CD4-positive, alpha-beta T cell (primary cell): Measurements from ENCODE around the gene GPR141. TPM values are rescaled to one million over a fixed set of nuclear protein-coding genes. Genes with fewer than 3 reads are reported as not detected.
A peak's percentile ranks its signal among the peaks of the same experiment; 100 is the strongest.

ENCODE experiments used
- ATAC-seq: fragments of 200-7000 bp; cut with Tn5 transposase; one replicate; pipeline ENCODE4 v1.10.0; 2022; ENCODE audit warnings: mild to moderate bottlenecking; ENCODE audit not compliant: poor library complexity
- CTCF ChIA-PET: fragments of 350-600 bp; sonication (Branson Sonifier 250); formaldehyde crosslinking; loops from one replicate; lab custom pipeline; 2021; ENCODE audit warnings: antibody characterized with exemption, inconsistent platforms; lab: Charles Lee
- POLR2A ChIA-PET: fragments of 350-600 bp; sonication (Branson Sonifier 250); formaldehyde crosslinking; loops from one replicate; lab custom pipeline; 2021; ENCODE audit warnings: antibody characterized with exemption, inconsistent platforms; lab: Charles Lee
- DNase-seq, 14 experiments: peaks; one replicate each; pipeline ENCODE4 v3.0.0-alpha.2; 2013 to 2020; ENCODE audit warnings: mixed read lengths in 2 of 14
- H3K27ac ChIP-seq, 2 donors: one replicate each; pipeline versions ENCODE4 v1.5.1 to v1.7.0; 2013; ENCODE audit warnings: low read length in 2 of 2, low read depth in 1 of 2, mild to moderate bottlenecking in 1 of 2
- H3K27me3 ChIP-seq, 2 experiments: 1 replicate in 1 of 2; 2 replicates in 1 of 2; pipeline versions ENCODE4 v1.6.1 to v1.7.0; 2013; ENCODE audit warnings: low read length in 2 of 2, control low read depth in 1 of 2, mild to moderate bottlenecking in 1 of 2, moderate library complexity in 1 of 2; ENCODE audit not compliant: insufficient read depth in 2 of 2, control insufficient read depth in 1 of 2
- H3K36me3 ChIP-seq: one replicate; pipeline ENCODE4 v1.6.1; 2013; ENCODE audit warnings: low read length, control low read depth; ENCODE audit not compliant: insufficient read depth
- H3K4me1 ChIP-seq: one replicate; pipeline ENCODE4 v1.6.1; 2013; ENCODE audit warnings: low read length, control low read depth; ENCODE audit not compliant: insufficient read depth
- H3K4me3 ChIP-seq: one replicate; pipeline ENCODE4 v1.5.1; 2013; ENCODE audit warnings: mild to moderate bottlenecking, low read length, moderate library complexity
- H3K9me3 ChIP-seq, 2 experiments: 1 replicate in 1 of 2; 2 replicates in 1 of 2; pipeline versions ENCODE4 v1.6.1 to v1.7.0; 2013; ENCODE audit warnings: low read length in 2 of 2, mild to moderate bottlenecking in 2 of 2, control low read depth in 1 of 2, moderate library complexity in 1 of 2; ENCODE audit not compliant: control insufficient read depth in 1 of 2, insufficient read depth in 1 of 2
- H3K27ac Mint-ChIP-seq: one replicate; pipeline ENCODE4 v1.8.0; 2020; ENCODE audit warnings: mixed read lengths
- H3K27me3 Mint-ChIP-seq: one replicate; pipeline ENCODE4 v1.8.0; 2021; ENCODE audit warnings: mixed read lengths
- H3K36me3 Mint-ChIP-seq: one replicate; pipeline ENCODE4 v1.8.0; 2021; ENCODE audit warnings: low read depth, mixed read lengths
- H3K4me1 Mint-ChIP-seq: one replicate; pipeline ENCODE4 v1.8.0; 2021; ENCODE audit warnings: low read depth, mixed read lengths
- H3K4me3 Mint-ChIP-seq: one replicate; pipeline ENCODE4 v1.8.0; 2020; ENCODE audit warnings: mild to moderate bottlenecking, mixed read lengths
- H3K9me3 Mint-ChIP-seq: one replicate; pipeline ENCODE4 v1.8.0; 2020; ENCODE audit warnings: mixed read lengths
- intact Hi-C, 2 experiments: fragments of 100-400 bp; cut with DNase I in 1 of 2; cut with micrococcal nuclease in 1 of 2; formaldehyde crosslinking; loops; one replicate each; pipeline versions ENCODE4 v1.15.1 to v1.9.0; 2023 to 2025; cut with DNase I, micrococcal nuclease
- total RNA-seq, 174 experiments: library from RNA in 2 of 174; stranded (reverse) in 2 of 174; gene quantifications; one replicate each; pipeline ENCODE4 v1.2.3 and lab custom pipeline; 2021 to 2026
- TF ChIP-seq, protein P1 (sequence below): fragments of 200-600 bp; IDR thresholded peaks from one replicate; pipeline ENCODE4 v1.8.0; 2022; ENCODE audit warnings: antibody characterized with exemption, mild to moderate bottlenecking

The GPR141 gene
- total RNA-seq, 2 experiments from 2014 or later = not detected

DNA sequence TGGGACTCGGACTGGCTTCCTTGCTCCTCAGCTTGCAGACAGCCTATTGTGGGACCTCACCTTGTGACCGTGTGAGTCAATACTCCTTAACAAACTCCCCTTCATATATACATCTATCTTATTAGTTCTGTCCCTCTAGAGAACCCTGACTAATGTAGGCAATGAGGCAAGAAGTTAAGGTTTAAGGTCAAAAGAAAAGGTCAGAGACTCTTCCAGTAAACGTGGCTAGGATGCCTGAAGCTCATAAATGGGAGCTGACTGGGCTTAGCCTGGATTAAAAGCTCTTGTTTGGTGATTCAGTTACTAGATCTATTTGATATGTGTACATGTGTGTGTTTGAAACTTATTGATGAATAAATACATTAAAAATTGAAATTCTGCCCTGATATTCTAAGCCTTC lies 10.6 kb upstream of the GPR141 start:
- Mint-ChIP-seq H3K4me3 (no peak overlapping the region), H3K27ac (no peak overlapping the region), H3K27me3 (peaks cover 5% of the 10 kb centered on the region), H3K9me3 (no peaks in the 10 kb centered on the region), H3K4me1 (no peaks in the 10 kb centered on the region), H3K36me3 (no peaks in the 10 kb centered on the region)
- Histone ChIP-seq H3K27me3 (peaks cover 0 to 6% of the 10 kb centered on the region in 2 experiments), H3K36me3 (no peaks in the 10 kb centered on the region), H3K27ac (no peak overlapping the region), H3K4me3 (no peak overlapping the region), H3K9me3 (no peaks in the 10 kb centered on the region), H3K4me1 (no peaks in the 10 kb centered on the region)
- no peak for DNase-seq
- ATAC-seq = no peak
- ChIA-PET CTCF (no interaction called here), POLR2A (no interaction called here)
- TF ChIP-seq, protein P1, sequence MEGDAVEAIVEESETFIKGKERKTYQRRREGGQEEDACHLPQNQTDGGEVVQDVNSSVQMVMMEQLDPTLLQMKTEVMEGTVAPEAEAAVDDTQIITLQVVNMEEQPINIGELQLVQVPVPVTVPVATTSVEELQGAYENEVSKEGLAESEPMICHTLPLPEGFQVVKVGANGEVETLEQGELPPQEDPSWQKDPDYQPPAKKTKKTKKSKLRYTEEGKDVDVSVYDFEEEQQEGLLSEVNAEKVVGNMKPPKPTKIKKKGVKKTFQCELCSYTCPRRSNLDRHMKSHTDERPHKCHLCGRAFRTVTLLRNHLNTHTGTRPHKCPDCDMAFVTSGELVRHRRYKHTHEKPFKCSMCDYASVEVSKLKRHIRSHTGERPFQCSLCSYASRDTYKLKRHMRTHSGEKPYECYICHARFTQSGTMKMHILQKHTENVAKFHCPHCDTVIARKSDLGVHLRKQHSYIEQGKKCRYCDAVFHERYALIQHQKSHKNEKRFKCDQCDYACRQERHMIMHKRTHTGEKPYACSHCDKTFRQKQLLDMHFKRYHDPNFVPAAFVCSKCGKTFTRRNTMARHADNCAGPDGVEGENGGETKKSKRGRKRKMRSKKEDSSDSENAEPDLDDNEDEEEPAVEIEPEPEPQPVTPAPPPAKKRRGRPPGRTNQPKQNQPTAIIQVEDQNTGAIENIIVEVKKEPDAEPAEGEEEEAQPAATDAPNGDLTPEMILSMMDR = no peak
- intact Hi-C loops = no loop called here

DNA sequence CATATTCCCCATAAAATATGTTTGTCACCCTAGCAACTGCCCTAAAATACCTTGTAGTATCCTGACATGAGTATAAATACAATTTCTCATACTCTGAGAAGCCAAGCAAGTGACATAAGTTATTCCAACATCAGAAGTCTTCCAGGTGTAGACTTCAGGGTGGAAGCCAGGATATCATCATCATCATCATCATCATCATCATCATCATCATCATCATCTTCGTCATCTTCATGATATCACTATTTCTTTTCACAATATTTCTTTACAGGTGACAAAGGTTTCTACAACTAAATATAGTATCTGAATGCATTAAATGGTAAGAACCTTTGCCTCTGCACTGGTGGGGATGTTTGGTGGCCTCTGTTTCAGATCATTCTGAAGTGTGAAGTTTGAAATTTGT lies 10.0 kb upstream of the GPR141 start:
- DNase-seq = no peak
- Mint-ChIP-seq H3K36me3 (no peaks in the 10 kb centered on the region), H3K4me1 (no peaks in the 10 kb centered on the region), H3K9me3 (no peaks in the 10 kb centered on the region), H3K27me3 (peaks cover 5% of the 10 kb centered on the region), H3K4me3 (no peak overlapping the region), H3K27ac (no peak overlapping the region)
- Histone ChIP-seq H3K27me3 (peaks cover 0 to 6% of the 10 kb centered on the region in 2 experiments), H3K27ac (no peak overlapping the region), H3K36me3 (no peaks in the 10 kb centered on the region), H3K4me3 (no peak overlapping the region), H3K9me3 (no peaks in the 10 kb centered on the region), H3K4me1 (no peaks in the 10 kb centered on the region)
- TF ChIP-seq, protein P1 = no peak
- ChIA-PET POLR2A (no interaction called here), CTCF (no interaction called here)
- intact Hi-C loops = no loop called here
- ATAC-seq = no peak

DNA sequence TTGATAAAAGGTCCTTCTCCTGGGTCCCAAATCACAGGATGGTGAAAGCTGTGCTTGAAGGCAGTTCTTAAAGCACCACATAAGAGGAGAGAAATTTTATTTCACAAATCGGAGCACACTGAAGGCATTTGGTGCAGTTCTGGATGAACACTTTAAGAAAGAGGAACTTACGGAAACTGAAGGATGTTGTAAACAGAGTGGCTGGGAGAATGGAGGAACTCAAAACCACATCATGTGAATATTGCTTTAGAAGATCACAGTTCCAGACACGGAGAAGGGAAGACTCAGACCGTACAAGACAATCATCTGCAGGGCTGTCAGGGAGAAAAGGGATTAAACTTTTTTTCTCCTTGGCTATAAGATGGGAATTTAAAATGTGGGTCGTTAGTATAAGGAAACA lies 9.0 kb upstream of the GPR141 start:
- no peaks in the 10 kb centered on the region for H3K9me3 Mint-ChIP-seq
- TF ChIP-seq, protein P1 = no peak
- H3K27ac ChIP-seq = no peak overlapping the region
- H3K27ac Mint-ChIP-seq = no peak overlapping the region
- H3K4me3 ChIP-seq = no peak overlapping the region
- peaks cover 0 to 6% of the 10 kb centered on the region in 2 experiments for H3K27me3 ChIP-seq
- POLR2A ChIA-PET = no interaction called here
- intact Hi-C loops = no loop called here
- H3K4me3 Mint-ChIP-seq = no peak overlapping the region
- H3K4me1 ChIP-seq = no peaks in the 10 kb centered on the region
- no peaks in the 10 kb centered on the region for H3K4me1 Mint-ChIP-seq
- CTCF ChIA-PET = interaction anchor here (1.7 kb wide), 1 partner anchor 9 kb away, joined by 5 read pairs; the partner anchor contains the start of gene GPR141
- no peak for ATAC-seq
- H3K36me3 Mint-ChIP-seq = no peaks in the 10 kb centered on the region
- H3K36me3 ChIP-seq = no peaks in the 10 kb centered on the region
- no peaks in the 10 kb centered on the region for H3K9me3 ChIP-seq
- peaks cover 5% of the 10 kb centered on the region for H3K27me3 Mint-ChIP-seq
- DNase-seq = peak in 2 of 14 experiments; percentile 29 to 36
